ENCODE results near the gene CHCHD6.

Gene CHCHD6

GRCh38 chr3:126946405-126946804 is 242.4 kb downstream of the CHCHD6 start:
- no peak for DNase-seq

DNA sequence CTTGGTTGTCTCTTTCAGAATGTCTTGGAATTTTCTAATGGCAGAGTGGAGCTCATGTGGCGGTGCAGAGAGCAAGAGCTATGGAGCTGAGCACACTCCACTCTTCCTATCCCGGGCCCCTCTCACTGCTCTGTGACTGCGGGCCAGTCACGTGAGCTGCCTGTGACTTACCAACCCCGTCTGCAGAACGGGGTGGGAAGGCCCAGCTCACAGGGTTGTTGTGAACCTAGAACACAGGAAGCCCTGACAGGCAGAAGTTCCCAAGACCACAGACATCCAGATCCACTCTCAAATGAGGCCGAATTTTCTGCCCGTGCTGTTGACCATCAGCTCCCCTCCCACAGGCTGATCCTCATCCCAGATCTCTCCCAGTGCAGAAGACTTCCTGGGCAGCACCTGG is 243.4 kb downstream of the CHCHD6 start:
- no peak for DNase-seq

DNA sequence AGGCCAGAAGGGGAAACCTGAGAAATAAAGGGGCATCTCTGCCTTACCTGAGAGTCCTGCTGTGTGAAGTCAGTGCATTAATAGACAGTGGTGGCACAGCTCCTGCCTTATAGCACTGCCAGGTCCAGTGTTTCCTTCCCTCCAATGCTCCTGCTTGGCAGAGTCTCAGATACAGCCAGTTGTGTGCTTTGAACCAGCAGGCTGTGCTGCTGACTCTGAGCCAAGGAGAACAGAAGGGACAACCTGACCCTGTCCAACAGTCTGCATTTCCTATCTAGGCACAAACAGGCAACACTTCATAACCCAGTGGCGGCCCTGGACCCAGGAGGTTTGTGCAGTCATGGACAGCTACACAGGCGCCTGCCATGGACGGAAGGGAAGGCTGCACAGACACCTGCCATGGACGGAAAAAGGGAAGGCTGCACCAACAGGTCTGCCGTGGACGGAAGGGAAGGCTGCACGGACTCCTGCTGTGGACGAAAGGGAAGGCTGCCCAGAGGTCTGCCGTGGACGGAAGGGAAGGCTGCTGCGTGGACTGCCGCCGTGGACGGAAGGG is 245.0 kb downstream of the CHCHD6 start:
- DNase-seq, result no peak

DNA sequence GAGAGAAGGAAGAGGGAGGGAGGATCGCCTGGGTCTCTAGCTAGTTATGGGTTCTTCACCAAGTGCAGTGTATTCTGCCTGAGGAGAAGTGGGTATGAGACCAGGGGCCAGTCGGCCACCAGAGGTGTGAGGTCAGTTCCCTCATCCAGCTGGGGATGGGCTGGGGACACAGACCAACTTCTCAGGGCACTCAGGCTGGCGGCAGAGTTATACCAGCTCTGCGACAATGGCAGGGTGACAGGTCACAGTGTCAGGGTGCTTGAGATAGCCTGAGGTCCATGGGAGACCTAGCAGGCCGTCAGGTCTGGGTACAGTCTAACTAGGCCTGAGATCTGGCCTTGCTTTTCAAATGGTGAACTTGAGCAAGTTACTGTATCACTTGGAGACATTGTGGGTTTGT is 247.5 kb downstream of the CHCHD6 start:
- DNase-seq, result no peak

DNA sequence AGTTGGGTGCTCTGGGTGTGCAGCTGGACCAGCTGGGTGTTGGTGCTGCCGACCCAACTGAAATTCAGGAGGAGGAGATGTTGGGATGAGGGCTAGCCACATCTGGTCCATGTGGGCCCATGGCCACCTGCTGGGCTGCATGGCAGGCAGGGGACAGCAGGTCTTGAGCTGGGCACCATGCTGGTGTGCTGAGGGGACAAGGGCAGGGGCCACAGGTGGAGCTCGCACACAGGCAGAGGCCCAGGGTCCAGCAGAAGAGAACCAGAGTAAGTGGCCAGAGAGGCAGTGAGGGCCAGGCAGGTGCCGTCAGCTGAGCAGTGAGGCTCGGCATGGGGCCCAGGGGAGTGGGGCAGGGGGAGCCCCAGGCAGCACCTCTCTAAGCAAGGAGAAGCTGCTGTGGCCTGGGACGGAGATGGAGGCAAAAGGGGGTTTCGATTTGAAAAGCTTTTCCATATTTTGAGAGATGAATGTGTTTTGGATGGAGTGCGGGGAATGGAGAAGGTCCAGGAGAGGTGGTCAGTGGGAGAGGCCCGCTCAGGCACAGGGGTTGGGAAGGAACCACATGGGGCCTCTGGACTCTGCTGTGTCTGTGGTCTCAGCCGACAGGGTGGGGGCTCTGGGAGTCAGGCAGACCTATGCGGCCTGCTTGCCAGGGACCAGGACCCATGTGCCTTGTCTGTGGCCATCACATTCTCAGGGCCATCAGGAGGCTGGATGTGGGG is 248.4 kb downstream of the CHCHD6 start:
- DNase-seq, result no peak

DNA sequence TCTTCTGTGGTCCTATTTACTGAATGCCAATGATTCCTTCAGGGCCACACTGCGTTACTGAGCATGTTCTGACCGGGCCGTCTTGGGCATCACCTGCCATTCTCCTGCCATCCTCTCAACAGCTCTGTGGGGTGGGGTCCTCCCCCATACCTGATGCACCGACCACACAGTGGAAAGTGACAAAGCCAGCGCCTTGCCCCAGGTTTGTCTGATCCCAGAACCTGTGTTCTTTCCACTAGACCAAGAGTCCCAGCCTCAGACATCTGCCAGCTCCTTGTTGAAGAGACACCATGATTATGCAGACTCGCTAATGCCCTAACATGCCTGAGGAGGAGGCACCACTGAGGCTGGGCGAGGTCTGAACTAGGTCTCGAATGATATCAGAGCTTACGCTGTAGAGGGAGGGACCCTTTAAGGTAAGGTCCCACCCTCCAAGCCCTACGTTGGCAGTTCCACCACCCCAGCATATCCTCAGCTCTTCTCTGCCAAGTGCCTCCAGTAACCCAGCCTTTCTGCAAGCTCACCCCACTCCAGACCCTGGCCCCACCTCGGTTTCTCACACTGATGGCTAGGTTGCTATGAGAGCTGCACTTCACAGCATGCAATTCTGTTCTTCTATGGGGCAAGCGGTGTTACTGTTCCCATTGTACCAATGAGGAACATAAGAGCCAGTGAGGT is 249.1 kb downstream of the CHCHD6 start:
- no peak for DNase-seq

DNA sequence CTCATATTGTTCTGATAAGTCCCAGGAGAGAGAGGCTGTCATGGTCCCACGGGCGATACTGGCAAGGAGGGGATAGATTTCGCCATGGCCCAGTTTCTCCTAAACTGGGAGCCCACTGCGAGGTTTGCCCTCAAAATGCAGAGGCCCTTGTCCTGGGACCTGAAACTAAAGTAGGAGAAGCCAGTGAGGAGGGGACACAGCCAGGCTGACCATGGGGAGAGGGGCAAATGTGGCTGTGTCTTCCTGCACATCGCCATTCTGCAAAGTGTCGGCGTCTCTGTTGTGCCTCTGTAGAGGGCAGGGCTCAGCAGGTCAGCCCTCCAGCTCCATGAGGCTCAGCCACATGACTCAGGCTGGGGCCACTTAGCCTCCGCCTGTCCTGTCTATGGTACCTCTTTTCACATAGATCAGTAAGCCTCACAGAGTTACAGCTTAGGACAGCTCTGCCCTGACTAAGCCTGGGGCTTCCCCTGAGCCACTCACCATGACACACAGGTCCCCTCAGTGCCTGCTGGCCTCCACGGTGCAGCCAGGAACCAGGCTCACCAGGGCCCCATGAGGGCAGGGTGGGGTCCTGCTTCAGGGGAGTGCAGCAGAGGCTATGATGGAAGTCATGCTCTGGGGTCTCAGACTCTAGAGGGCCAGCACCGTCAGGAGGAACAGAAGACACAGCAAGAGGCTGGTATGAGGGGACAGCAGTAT is 250.3 kb downstream of the CHCHD6 start:
- no peak for DNase-seq

GRCh38 chr3:126955004-126955790 is 251.2 kb downstream of the CHCHD6 start:
- DNase-seq, result no peak

- DNase-seq, result no peak
Observed at GRCh38 chr3:126956361-126956760, 252.3 kb downstream of the CHCHD6 start.

- DNase-seq, result no peak
Observed at GRCh38 chr3:126956866-126957650, 253.0 kb downstream of the CHCHD6 start.

- DNase-seq, result no peak
Observed at GRCh38 chr3:126957776-126958637, 254.0 kb downstream of the CHCHD6 start.

GRCh38 chr3:126958638-126959085 is 254.6 kb downstream of the CHCHD6 start:
- no peak for DNase-seq

GRCh38 chr3:126959136-126959920 is 255.3 kb downstream of the CHCHD6 start:
- no peak for DNase-seq

GRCh38 chr3:126959921-126960603 is 256.0 kb downstream of the CHCHD6 start:
- DNase-seq, result peak; percentile 81

DNA sequence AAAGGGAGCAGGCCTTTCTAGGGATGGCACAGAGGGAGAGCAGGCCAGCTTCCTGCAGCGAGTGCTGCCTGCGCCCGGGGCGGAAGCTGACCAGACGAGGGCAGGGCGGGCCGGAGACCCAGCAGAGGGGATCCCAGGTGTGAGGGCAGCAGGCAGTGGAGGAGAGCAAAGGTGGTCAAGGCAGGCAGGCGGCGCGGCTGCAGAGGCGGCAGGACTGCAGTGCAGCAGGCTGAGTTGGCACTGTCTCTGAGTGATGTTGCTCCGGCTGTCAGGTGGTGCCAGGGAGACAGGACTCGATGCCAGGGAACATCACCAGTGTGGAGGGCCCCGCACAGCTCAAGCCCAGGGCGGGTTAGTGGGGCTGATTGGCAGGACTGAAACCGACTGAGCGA is 256.6 kb downstream of the CHCHD6 start:
- no peak for DNase-seq

- no peak for DNase-seq
Observed at GRCh38 chr3:126961191-126961790, 257.3 kb downstream of the CHCHD6 start.

DNA sequence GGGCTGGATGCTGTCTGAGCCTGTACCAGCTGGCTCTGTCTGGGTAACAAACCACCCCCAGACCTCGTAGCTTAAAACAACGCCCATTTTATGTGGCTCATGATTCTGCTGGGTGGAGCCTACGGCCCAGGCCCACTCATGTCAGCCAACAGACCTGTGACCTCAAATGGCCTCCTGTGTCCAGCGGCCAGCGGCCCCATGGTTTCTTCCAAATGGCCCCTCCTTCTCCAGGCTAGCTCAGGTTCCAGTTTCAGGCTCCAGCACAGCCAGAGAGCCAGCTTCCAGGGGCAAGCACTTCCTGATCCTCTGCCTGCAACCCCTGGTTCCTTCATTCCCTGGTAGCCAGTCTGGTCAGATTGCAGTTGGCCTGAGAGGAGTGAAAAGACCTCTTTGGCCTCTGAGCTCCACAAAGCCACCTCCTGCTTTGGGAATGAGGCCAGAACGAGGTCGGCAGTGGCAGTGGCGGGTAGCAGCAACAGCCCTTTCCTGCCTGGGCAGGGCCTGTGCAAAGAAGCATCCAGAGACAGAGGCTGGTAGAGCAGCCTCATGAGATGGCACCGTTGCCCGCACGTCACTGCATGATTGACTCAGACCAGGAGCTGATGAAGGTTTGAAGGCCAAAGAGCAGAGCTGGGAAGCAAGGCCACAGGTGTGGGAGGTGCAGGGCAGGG is 257.9 kb downstream of the CHCHD6 start:
- DNase-seq, result no peak

GRCh38 chr3:126962756-126963155 is 258.7 kb downstream of the CHCHD6 start:
- no peak for DNase-seq
